HG03135 (cell line): Measurements from ENCODE around the gene SHMT1.
"Not testable (repeated sequence)": the region's sequence is repeated elsewhere in the genome, so short reads cannot be mapped to it uniquely, and the experiment has no call there.

Experiments used
- ATAC-seq: cut with Tn5 transposase; IDR thresholded peaks from one replicate; pipeline ENCODE4 v1.9.1; 2021; ENCODE audit warnings: mild to moderate bottlenecking, moderate library complexity; ENCODE audit not compliant: unreplicated experiment

SHMT1 gene

DNA sequence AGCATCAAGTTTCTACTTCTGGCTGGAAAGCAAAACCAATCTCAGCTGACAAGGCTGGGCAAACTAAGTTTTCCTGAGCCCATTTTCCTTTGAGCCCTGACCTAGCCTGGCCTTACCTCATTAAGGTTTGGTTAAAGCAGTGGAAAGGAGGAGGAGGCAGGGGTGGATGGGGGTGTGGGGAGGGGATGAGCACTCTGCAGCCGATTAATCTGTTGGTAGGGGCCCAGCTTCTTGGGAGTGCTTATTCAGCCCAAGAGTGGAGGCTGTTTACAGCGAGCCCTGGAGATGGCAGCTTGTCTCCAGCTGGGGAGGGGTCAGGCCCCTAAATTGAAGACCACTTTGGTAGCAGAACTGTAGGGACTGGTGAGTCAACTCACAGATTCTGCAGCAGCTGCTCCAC, 36.3 kb downstream of the SHMT1 start:
- ATAC-seq = no peak

GRCh38 chr17:18326572-18326971, 36.8 kb downstream of the SHMT1 start:
- ATAC-seq = no peak

DNA sequence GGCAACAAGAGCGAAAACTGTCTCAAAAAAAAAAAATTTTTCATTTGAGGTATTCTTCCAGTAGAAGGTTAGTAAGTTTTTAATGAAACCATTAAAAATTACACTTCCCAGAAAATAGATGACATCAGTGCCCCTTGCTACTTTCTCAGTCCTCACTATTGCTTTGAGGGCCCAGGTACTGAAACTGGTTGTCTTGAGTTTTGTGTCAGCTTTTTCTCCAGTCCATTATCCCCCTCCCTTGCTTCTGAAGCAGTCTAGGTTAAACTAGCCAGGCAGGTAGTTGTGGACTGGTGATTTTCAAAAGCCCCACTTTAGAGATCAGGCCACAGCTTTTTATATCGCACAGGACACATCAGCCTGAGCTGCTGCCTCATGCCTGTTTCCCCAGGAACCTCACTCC, 37.3 kb downstream of the SHMT1 start:
- ATAC-seq = no peak

GRCh38 chr17:18324140-18325050, 39.0 kb downstream of the SHMT1 start:
- ATAC-seq = no peak

DNA sequence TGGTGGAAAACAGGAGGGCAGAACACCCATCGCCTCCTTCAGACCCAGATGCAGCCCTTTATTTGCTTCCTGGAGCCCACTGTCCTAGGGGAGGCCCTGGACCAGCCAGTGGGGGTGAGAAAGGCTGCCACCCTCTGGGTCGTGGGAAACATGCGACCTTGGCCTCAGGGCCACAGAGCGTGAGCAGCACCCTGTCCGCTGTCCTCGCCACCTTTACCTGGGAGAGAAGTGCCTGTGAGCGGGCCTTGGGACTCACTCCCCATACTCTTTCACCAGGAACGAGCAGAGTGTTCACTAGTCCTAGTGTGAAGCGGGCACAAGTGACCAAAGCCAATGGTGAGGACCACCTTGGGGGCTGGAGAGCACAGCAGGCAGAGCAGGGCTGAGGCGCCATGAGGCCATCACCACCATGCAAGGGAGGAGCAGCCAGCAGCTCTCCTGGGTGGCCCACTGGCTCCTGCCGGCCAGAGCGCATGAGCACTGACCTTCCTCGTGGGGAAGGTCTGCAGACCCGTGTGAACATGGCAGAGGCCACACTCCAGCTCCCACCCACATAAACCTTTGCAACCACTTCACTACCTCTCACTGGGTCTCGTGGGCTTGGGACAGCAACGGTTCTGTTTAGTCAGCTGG, 39.7 kb downstream of the SHMT1 start:
- no peak for ATAC-seq

DNA sequence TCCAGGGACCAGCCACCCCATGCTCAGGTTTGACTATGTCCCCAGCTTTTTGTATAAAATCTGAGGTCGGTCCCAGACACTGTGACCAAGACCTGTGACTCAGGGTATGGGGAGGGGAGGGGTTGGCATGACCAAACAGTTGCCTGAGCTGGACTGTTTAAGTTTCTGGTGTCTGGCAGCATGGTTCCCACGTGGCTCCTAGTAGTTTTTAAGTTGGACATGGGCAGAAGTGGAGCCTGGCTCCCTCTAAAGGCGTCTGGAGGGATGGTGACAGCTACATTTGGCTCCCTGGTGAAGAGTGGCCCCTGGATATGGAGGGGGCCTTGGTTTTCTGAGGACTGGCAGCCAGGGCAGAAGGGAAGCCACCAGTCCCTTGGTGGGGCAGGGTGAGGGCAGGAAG, 40.3 kb downstream of the SHMT1 start:
- ATAC-seq = no peak

GRCh38 chr17:18322522-18322921, 40.8 kb downstream of the SHMT1 start:
- ATAC-seq = no peak

- no peak for ATAC-seq
These were observed 42.0 kb downstream of the SHMT1 start for GRCh38 chr17:18321309-18321708.

- ATAC-seq = no peak
These were observed 43.0 kb downstream of the SHMT1 start for GRCh38 chr17:18320301-18320700.

GRCh38 chr17:18319604-18320256, 43.6 kb downstream of the SHMT1 start:
- ATAC-seq = no peak

- ATAC-seq = no peak
These were observed 44.4 kb downstream of the SHMT1 start for GRCh38 chr17:18318771-18319450.

DNA sequence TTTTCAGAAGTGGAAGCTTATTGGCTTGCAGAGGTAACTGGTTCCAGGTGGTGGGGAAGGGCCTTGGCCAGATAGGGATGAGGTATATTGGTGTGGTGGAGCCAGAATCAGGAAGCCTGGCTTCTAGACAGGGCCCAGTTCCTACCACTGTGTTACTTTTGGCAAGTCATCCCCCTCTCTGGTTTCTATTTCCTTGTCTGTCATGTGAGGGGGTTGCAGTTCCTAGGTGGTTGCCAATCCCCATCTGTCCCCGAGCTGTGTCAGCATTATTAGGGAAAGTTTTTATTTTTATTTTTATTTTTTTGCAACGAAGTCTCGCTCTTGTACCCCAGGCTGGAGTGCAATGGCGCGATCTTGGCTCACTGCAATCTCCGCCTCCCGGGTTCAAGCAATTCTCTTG, 45.2 kb downstream of the SHMT1 start:
- no peak for ATAC-seq

- ATAC-seq = no peak
These were observed 47.4 kb downstream of the SHMT1 start for GRCh38 chr17:18315961-18316360.

GRCh38 chr17:18315562-18315922, 47.8 kb downstream of the SHMT1 start:
- ATAC-seq = no peak

DNA sequence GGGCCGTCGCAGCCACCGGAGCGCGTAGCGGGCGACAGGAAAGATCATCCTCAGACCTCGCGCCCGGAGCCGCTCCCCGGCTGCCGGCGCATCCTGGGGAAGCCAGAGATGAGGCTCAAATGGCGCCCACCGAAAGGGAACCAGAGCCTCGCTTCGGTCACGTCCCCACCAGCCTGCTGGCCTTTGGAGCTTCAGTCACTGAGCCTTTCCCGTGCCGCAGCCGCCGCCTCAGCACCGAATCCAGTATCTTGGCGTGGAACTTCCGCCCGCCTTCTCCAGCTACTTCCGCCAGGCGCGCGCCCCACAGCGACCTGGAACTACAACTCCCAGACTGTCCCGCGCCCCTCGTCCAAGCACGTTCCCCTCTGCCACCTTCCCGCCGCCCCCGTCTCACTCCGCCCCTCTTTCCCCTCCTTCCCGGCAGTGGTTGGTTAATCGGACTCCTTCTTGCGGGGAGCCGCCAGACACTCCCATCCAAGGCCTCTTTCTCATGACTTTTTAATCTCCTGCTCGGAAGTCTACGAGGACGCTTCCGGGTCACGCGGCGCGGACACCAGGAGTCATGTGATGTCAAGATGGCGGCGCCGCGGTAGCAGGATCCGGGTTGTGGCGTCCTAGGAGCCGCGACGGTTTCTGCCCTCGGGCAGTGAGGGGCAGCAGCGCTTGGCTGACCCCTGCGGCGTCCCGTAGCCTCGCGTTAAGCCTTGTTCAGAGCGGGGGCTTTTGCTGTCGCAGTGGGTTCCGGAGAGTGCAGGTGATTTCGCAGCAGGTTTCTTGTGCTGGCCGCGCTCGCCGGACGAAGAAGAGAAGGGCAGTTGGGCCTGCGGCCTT, 48.4 kb downstream of the SHMT1 start, which contains the start of the genes SMCR8 and TOP3A:
Gene SMCR8 (plus strand): TSS at position 563 of the 831 bp plus-strand sequence. CDS start 497 bp downstream, outside the sequence.
Gene TOP3A (minus strand): TSS at position 264 of the 831 bp plus-strand sequence. CDS start 216 bp downstream, at position 48.
- peak; percentile 87 for ATAC-seq

- peak; percentile 19 for ATAC-seq
These were observed 49.2 kb downstream of the SHMT1 start for GRCh38 chr17:18314059-18314730.

GRCh38 chr17:18309202-18309601, 54.1 kb downstream of the SHMT1 start:
- no peak for ATAC-seq

DNA sequence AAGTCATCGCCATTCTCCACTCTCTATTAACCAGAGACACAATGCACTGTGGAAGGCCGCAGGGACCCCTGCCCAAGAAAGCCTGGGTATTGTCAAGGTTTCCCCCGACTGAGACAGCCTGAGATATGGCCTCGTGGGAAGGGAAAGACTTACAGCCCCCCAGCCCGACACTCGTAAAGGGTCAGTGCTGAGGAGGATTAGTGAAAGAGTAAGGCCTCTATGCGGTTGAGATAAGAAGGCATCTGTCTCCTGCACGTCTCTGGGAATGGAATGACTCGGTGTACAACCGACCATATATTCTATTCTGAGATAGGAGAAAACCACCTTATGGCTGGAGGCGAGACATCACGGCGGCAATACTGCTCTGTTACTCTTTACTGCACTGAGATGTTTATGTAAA, 60.1 kb downstream of the SHMT1 start:
- not testable (repeated sequence) for ATAC-seq

DNA sequence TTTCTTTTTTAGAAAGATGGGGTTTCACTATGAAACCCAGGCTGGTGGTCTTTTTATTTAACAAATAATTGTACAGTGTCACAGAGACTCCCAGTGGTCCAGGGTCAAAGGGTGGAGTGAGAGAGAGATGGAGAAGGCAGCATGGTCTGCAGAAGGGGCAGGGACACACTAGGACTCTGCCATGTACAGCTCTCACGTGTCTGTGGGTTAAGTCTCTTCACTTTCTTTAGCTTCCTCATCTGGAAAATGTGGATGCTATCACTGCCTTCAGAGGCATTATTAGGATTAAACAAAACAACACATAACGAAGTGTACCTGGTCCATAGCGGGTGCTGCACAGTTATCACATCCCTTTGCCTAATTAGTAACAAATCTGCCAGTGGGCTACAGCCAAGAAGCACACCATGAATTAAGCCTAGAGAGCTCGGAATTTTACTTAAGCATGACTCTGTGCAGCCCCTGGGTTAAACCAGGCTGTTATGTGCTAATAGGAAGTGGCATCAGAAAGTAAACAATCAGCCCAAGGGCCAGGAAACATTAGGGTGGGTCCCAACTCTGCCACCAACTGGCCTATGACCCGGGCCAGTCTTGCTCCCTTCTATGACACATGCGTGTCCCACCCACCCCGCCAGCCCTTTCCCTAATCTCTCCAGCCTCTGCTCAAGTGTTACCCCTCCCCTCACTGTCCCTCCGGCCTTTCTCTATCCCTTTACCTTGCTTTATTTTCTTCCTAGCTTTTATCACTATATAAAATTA, 62.4 kb downstream of the SHMT1 start:
- no peak for ATAC-seq
